ENCODE data around the gene HLA-DPB1. TPM values are rescaled to one million over a fixed set of nuclear protein-coding genes. Genes with fewer than 3 reads are reported as not detected.

The HLA-DPB1 gene
- total and polyA plus RNA-seq, 8 donors, result 15.2 to 326 (median 26.8) TPM

- DNase-seq (no peak), ATAC-seq (peak; percentile 71)
- intact Hi-C loops (cut with DNase I), result no loop called here
Measured at GRCh38 chr6:33088258-33088930, 12.6 kb downstream of the HLA-DPB1 start.

GRCh38 chr6:33088931-33089620 is 13.3 kb downstream of the HLA-DPB1 start:
- H3K9me3 ChIP-seq, result no peaks in the 10 kb centered on the region
- H3K4me3 ChIP-seq, result no peak overlapping the region
- H3K4me1 ChIP-seq, result no peaks in the 10 kb centered on the region
- peaks cover 0 to 34% of the 10 kb centered on the region in 2 donors for H3K36me3 ChIP-seq
- H3K27me3 ChIP-seq, result no peaks in the 10 kb centered on the region
- no peak for DNase-seq
- TF ChIP-seq CTCF (IDR thresholded peaks at IDR 0.05), result no peak
- ATAC-seq, result no peak
- no peak overlapping the region for H3K27ac ChIP-seq
- intact Hi-C loops (cut with DNase I), result no loop called here

More at GRCh38 chr6:33088258-33088930, 12.6 kb downstream of the HLA-DPB1 start:
- no peak for TF ChIP-seq CTCF (IDR thresholded peaks at IDR 0.05)
- Histone ChIP-seq H3K4me3 (no peak overlapping the region), H3K27me3 (no peaks in the 10 kb centered on the region), H3K27ac (no peak overlapping the region), H3K36me3 (peaks cover 0 to 35% of the 10 kb centered on the region in 2 donors), H3K4me1 (no peaks in the 10 kb centered on the region), H3K9me3 (no peaks in the 10 kb centered on the region)

GRCh38 chr6:33091957-33092356 is 16.2 kb downstream of the HLA-DPB1 start:
- peak; percentile 86 for ATAC-seq

GRCh38 chr6:33092385-33092784 is 16.6 kb downstream of the HLA-DPB1 start:
- ATAC-seq (no peak), DNase-seq (no peak)
- no peak overlapping the region for H3K4me3 ChIP-seq
- TF ChIP-seq CTCF (IDR thresholded peaks at IDR 0.05), result no peak
- peaks cover 0 to 9% of the 10 kb centered on the region in 2 donors for H3K27me3 ChIP-seq
- H3K4me1 ChIP-seq, result no peaks in the 10 kb centered on the region
- no peak overlapping the region for H3K27ac ChIP-seq
- no peaks in the 10 kb centered on the region for H3K9me3 ChIP-seq
- intact Hi-C loops (cut with DNase I), result loop anchor here in 1 of 2 donors (5.0 kb wide), 1 partner anchor 75 kb away; no protein-coding TSS in a partner anchor
- peaks cover 0 to 3% of the 10 kb centered on the region in 2 donors for H3K36me3 ChIP-seq

More at GRCh38 chr6:33091957-33092356, 16.2 kb downstream of the HLA-DPB1 start:
- intact Hi-C loops (cut with DNase I), result loop anchor here in 1 of 2 donors (5.0 kb wide), 1 partner anchor 75 kb away; no protein-coding TSS in a partner anchor
- Histone ChIP-seq H3K27ac (no peak overlapping the region), H3K4me3 (no peak overlapping the region), H3K36me3 (peaks cover 0 to 8% of the 10 kb centered on the region in 2 donors), H3K9me3 (no peaks in the 10 kb centered on the region), H3K4me1 (no peaks in the 10 kb centered on the region), H3K27me3 (peaks cover 0 to 9% of the 10 kb centered on the region in 2 donors)
- peak; percentile 53 to 73 for TF ChIP-seq CTCF (IDR thresholded peaks at IDR 0.05)
- DNase-seq, result peak in 1 of 4 donors; percentile 80

GRCh38 chr6:33093855-33094254 is 18.1 kb downstream of the HLA-DPB1 start:
- DNase-seq (no peak), ATAC-seq (no peak)
- TF ChIP-seq CTCF (IDR thresholded peaks at IDR 0.05), result no peak
- peaks cover 0 to 9% of the 10 kb centered on the region in 2 donors for H3K27me3 ChIP-seq
- no peak overlapping the region for H3K27ac ChIP-seq
- no peaks in the 10 kb centered on the region for H3K4me1 ChIP-seq
- intact Hi-C loops (cut with DNase I), result loop anchor here in 1 of 2 donors (5.0 kb wide), 1 partner anchor 77 kb away; no protein-coding TSS in a partner anchor
- H3K4me3 ChIP-seq, result no peak overlapping the region
- H3K9me3 ChIP-seq, result peaks cover 0 to 3% of the 10 kb centered on the region in 2 donors
- H3K36me3 ChIP-seq, result no peaks in the 10 kb centered on the region

Data from left lung (tissue), 10 donors.